T-helper 1 cell treated with Interleukin-12 subunit alpha and Interleukin-12 subunit beta and Interleukin-4 antibody, amounts not matched to agents 30 μg/mL and 1 μg/mL, for 36 hours (primary cell): ENCODE data around the gene LRRC52.

ENCODE experiments used
- H3K27ac Mint-ChIP-seq: one replicate; pipeline ENCODE4 v1.8.0; 2021; ENCODE audit warnings: mild to moderate bottlenecking, mixed read lengths
- H3K27me3 Mint-ChIP-seq: one replicate; pipeline ENCODE4 v1.8.0; 2021; ENCODE audit warnings: low read depth, mixed read lengths
- H3K36me3 Mint-ChIP-seq: one replicate; pipeline ENCODE4 v1.8.0; 2021; ENCODE audit warnings: low read depth, mixed read lengths
- H3K4me1 Mint-ChIP-seq: one replicate; pipeline ENCODE4 v1.8.0; 2021; ENCODE audit warnings: low read depth, mixed read lengths
- H3K4me3 Mint-ChIP-seq: one replicate; pipeline ENCODE4 v1.8.0; 2021; ENCODE audit warnings: mild to moderate bottlenecking, moderate library complexity, mixed read lengths
- H3K9me3 Mint-ChIP-seq: one replicate; pipeline ENCODE4 v1.8.0; 2021; ENCODE audit warnings: mixed read lengths

The LRRC52 gene

GRCh38 chr1:165560883-165561656 is 17.3 kb downstream of the LRRC52 start:
- H3K9me3 Mint-ChIP-seq = no peaks in the 10 kb centered on the region
- no peaks in the 10 kb centered on the region for H3K4me1 Mint-ChIP-seq
- H3K27ac Mint-ChIP-seq = no peak overlapping the region
- H3K27me3 Mint-ChIP-seq = peaks cover 39% of the 10 kb centered on the region
- H3K4me3 Mint-ChIP-seq = no peak overlapping the region
- H3K36me3 Mint-ChIP-seq = no peaks in the 10 kb centered on the region

GRCh38 chr1:165562571-165562970 is 18.8 kb downstream of the LRRC52 start:
- H3K9me3 Mint-ChIP-seq = no peaks in the 10 kb centered on the region
- no peak overlapping the region for H3K4me3 Mint-ChIP-seq
- H3K4me1 Mint-ChIP-seq = no peaks in the 10 kb centered on the region
- peaks cover 45% of the 10 kb centered on the region for H3K27me3 Mint-ChIP-seq
- H3K36me3 Mint-ChIP-seq = no peaks in the 10 kb centered on the region
- no peak overlapping the region for H3K27ac Mint-ChIP-seq

- Mint-ChIP-seq H3K9me3 (no peaks in the 10 kb centered on the region), H3K36me3 (no peaks in the 10 kb centered on the region), H3K27ac (no peak overlapping the region), H3K4me1 (no peaks in the 10 kb centered on the region), H3K4me3 (no peak overlapping the region), H3K27me3 (peaks cover 40% of the 10 kb centered on the region)
Observed at GRCh38 chr1:165563551-165563950, 19.8 kb downstream of the LRRC52 start.

GRCh38 chr1:165564561-165564960 is 20.8 kb downstream of the LRRC52 start:
- no peaks in the 10 kb centered on the region for H3K4me1 Mint-ChIP-seq
- peaks cover 40% of the 10 kb centered on the region for H3K27me3 Mint-ChIP-seq
- no peak overlapping the region for H3K4me3 Mint-ChIP-seq
- H3K9me3 Mint-ChIP-seq = no peaks in the 10 kb centered on the region
- H3K36me3 Mint-ChIP-seq = no peaks in the 10 kb centered on the region
- no peak overlapping the region for H3K27ac Mint-ChIP-seq

- H3K27me3 Mint-ChIP-seq = peaks cover 41% of the 10 kb centered on the region
- H3K4me3 Mint-ChIP-seq = no peak overlapping the region
- no peaks in the 10 kb centered on the region for H3K4me1 Mint-ChIP-seq
- no peak overlapping the region for H3K27ac Mint-ChIP-seq
- no peaks in the 10 kb centered on the region for H3K9me3 Mint-ChIP-seq
- no peaks in the 10 kb centered on the region for H3K36me3 Mint-ChIP-seq
Observed at GRCh38 chr1:165565751-165566490, 22.1 kb downstream of the LRRC52 start.

- Mint-ChIP-seq H3K4me1 (no peaks in the 10 kb centered on the region), H3K9me3 (no peaks in the 10 kb centered on the region), H3K27me3 (peaks cover 33% of the 10 kb centered on the region), H3K4me3 (no peak overlapping the region), H3K36me3 (no peaks in the 10 kb centered on the region), H3K27ac (no peak overlapping the region)
Observed at GRCh38 chr1:165570078-165570477, 26.3 kb downstream of the LRRC52 start.

- Mint-ChIP-seq H3K36me3 (no peaks in the 10 kb centered on the region), H3K27me3 (peaks cover 43% of the 10 kb centered on the region), H3K4me3 (no peak overlapping the region), H3K4me1 (no peaks in the 10 kb centered on the region), H3K27ac (no peak overlapping the region), H3K9me3 (no peaks in the 10 kb centered on the region)
Observed at GRCh38 chr1:165573787-165574186, 30.0 kb downstream of the LRRC52 start.

- H3K27me3 Mint-ChIP-seq = peaks cover 43% of the 10 kb centered on the region
- H3K4me3 Mint-ChIP-seq = no peak overlapping the region
Observed at GRCh38 chr1:165574295-165574694, 30.5 kb downstream of the LRRC52 start.

GRCh38 chr1:165575468-165576099 is 31.8 kb downstream of the LRRC52 start:
- Mint-ChIP-seq H3K27me3 (peaks cover 40% of the 10 kb centered on the region), H3K4me3 (no peak overlapping the region), H3K27ac (no peak overlapping the region), H3K4me1 (no peaks in the 10 kb centered on the region), H3K9me3 (no peaks in the 10 kb centered on the region), H3K36me3 (no peaks in the 10 kb centered on the region)

More at GRCh38 chr1:165574295-165574694, 30.5 kb downstream of the LRRC52 start:
- Mint-ChIP-seq H3K27ac (no peak overlapping the region), H3K4me1 (no peaks in the 10 kb centered on the region), H3K36me3 (no peaks in the 10 kb centered on the region), H3K9me3 (no peaks in the 10 kb centered on the region)

GRCh38 chr1:165576536-165576935 is 32.7 kb downstream of the LRRC52 start:
- Mint-ChIP-seq H3K4me1 (no peaks in the 10 kb centered on the region), H3K9me3 (no peaks in the 10 kb centered on the region), H3K36me3 (no peaks in the 10 kb centered on the region), H3K27ac (no peak overlapping the region), H3K27me3 (peaks cover 38% of the 10 kb centered on the region), H3K4me3 (no peak overlapping the region)

- no peaks in the 10 kb centered on the region for H3K36me3 Mint-ChIP-seq
- H3K4me3 Mint-ChIP-seq = no peak overlapping the region
- no peaks in the 10 kb centered on the region for H3K4me1 Mint-ChIP-seq
- H3K27me3 Mint-ChIP-seq = peaks cover 35% of the 10 kb centered on the region
- no peaks in the 10 kb centered on the region for H3K9me3 Mint-ChIP-seq
- H3K27ac Mint-ChIP-seq = no peak overlapping the region
Observed at GRCh38 chr1:165577707-165578106, 33.9 kb downstream of the LRRC52 start.

GRCh38 chr1:165580931-165581871 is 37.4 kb downstream of the LRRC52 start:
- Mint-ChIP-seq H3K27me3 (peaks cover 34% of the 10 kb centered on the region), H3K4me1 (no peaks in the 10 kb centered on the region), H3K4me3 (no peak overlapping the region), H3K36me3 (no peaks in the 10 kb centered on the region), H3K27ac (no peak overlapping the region), H3K9me3 (no peaks in the 10 kb centered on the region)

GRCh38 chr1:165581926-165582325 is 38.1 kb downstream of the LRRC52 start:
- Mint-ChIP-seq H3K27me3 (peaks cover 30% of the 10 kb centered on the region), H3K4me3 (no peak overlapping the region), H3K4me1 (no peaks in the 10 kb centered on the region), H3K9me3 (no peaks in the 10 kb centered on the region), H3K36me3 (no peaks in the 10 kb centered on the region), H3K27ac (no peak overlapping the region)

- Mint-ChIP-seq H3K36me3 (no peaks in the 10 kb centered on the region), H3K4me1 (no peaks in the 10 kb centered on the region), H3K4me3 (no peak overlapping the region), H3K27ac (no peak overlapping the region), H3K9me3 (no peaks in the 10 kb centered on the region), H3K27me3 (peaks cover 60% of the 10 kb centered on the region)
Observed at GRCh38 chr1:165586398-165586797, 42.6 kb downstream of the LRRC52 start.
